OCI-LY3 (cell line): Measurements from ENCODE around the gene TMEM39B.

Experiments
- CTCF ChIP-seq: fragments of 200-600, 300-600 bp; sonication (generic); IDR thresholded peaks from 2 replicates; pipeline ENCODE4 v1.5.1; 2014; ENCODE audit warnings: antibody characterized with exemption, low read length, low read depth
- EZH2phosphoT487 ChIP-seq: fragments of 200-600 bp; shearing (Covaris generic); IDR thresholded peaks from 2 replicates; pipeline ENCODE4 v1.6.1; 2018; ENCODE audit warnings: antibody characterized with exemption, mixed run types, low read depth

GRCh38 chr1:32126770-32127169, 54.0 kb downstream of the TMEM39B start:
- no peak for TF ChIP-seq CTCF
- TF ChIP-seq EZH2phosphoT487, result no peak
